ENCODE measurements around the gene C22orf31.

GRCh38 chr22:29062286-29062821 is 723 bp upstream of the C22orf31 start:
- TF ChIP-seq POLR2A (IDR thresholded peaks at IDR 0.05) (no peak), CTCF (IDR thresholded peaks at IDR 0.05) (no peak)
